PFSK-1 (cell line): Measurements from ENCODE around the gene FRMD3.

ENCODE experiments used
- POLR2AphosphoS5 ChIP-seq: IDR thresholded peaks from 2 replicates; pipeline ENCODE4 v1.6.1; 2012; ENCODE audit warnings: low read depth, mild to moderate bottlenecking, control low read depth, low read length, moderate library complexity
- REST ChIP-seq, 2 experiments: IDR thresholded peaks; 2 replicates each; pipeline versions ENCODE4 v1.6.1 to v1.8.0; 2011 to 2012; ENCODE audit warnings: low read depth in 2 of 2, low read length in 2 of 2, control low read depth in 1 of 2, inconsistent platforms in 1 of 2, mild to moderate bottlenecking in 1 of 2, moderate library complexity in 1 of 2; ENCODE audit not compliant: insufficient read depth in 1 of 2
- TAF1 ChIP-seq: IDR thresholded peaks from 2 replicates; pipeline ENCODE4 v1.6.1; 2012; ENCODE audit warnings: low read length, control low read depth, borderline replicate concordance; ENCODE audit not compliant: insufficient read depth

GRCh38 chr9:83441390-83441789 lies 96.8 kb downstream of the FRMD3 start:
- TF ChIP-seq REST (IDR thresholded peaks at IDR 0.05; ENCODE audit: insufficient read depth in 1 of 2, low read depth in 2 of 2, low read length in 2 of 2) (no peak), TAF1 (no peak), POLR2AphosphoS5 (no peak)
